GM18907 (cell line): ENCODE results near the gene SLC37A1.
"Not testable (repeated sequence)": the region's sequence is repeated elsewhere in the genome, so short reads cannot be mapped to it uniquely, and the experiment has no call there.

Source experiments
- ATAC-seq: cut with Tn5 transposase; IDR thresholded peaks from one replicate; pipeline ENCODE4 v1.9.1; 2021; ENCODE audit warnings: mild to moderate bottlenecking, moderate library complexity; ENCODE audit not compliant: unreplicated experiment

The SLC37A1 gene

GRCh38 chr21:42513151-42513984 is at the start of gene SLC37A1:
SLC37A1 (plus strand) TSS chr21:42513852; CDS start chr21:42518455, 4,603 bp downstream.
- ATAC-seq, result peak; percentile 46

DNA sequence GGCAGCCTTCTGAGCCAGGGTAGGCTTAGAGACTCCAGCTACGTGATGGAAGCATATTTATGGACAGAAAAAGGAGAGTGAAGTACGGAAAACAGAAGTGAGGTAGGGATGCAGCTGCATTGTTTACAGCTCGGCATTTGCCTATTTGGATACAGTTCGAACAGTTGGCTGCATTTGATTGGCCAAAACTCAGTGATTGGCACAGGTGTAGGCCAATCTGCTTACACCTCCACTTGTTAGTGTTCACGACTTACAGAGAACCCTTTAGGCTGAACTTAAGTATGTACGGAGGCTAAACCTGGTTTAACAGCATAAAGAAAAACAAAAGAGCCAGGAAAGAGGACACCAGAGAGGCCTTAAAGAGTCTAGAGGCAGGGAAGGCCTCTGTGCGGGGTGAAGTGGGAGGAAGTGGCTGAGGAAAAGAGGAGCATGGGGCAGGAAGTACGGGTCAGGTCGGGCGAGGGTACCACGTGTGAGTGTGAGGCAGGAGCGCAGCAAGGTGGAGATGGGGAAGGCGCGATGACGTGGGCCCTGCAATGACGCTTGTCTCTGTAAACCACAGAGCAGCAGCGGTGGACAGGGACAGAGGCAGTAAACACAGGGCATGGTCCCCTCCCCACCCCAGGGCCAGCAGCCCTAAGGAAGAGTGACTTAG is 49.7 kb upstream of the SLC37A1 start:
- ATAC-seq, result no peak

- ATAC-seq, result peak; percentile 30
Observed at GRCh38 chr21:42465008-42465802, 48.4 kb upstream of the SLC37A1 start.

- no peak for ATAC-seq
Observed at GRCh38 chr21:42465803-42466127, 47.9 kb upstream of the SLC37A1 start.

- no peak for ATAC-seq
Observed at GRCh38 chr21:42466700-42467099, 47.0 kb upstream of the SLC37A1 start.

GRCh38 chr21:42467140-42467983 is 46.3 kb upstream of the SLC37A1 start:
- no peak for ATAC-seq

- ATAC-seq, result no peak
Observed at GRCh38 chr21:42468491-42469131, 45.0 kb upstream of the SLC37A1 start.

DNA sequence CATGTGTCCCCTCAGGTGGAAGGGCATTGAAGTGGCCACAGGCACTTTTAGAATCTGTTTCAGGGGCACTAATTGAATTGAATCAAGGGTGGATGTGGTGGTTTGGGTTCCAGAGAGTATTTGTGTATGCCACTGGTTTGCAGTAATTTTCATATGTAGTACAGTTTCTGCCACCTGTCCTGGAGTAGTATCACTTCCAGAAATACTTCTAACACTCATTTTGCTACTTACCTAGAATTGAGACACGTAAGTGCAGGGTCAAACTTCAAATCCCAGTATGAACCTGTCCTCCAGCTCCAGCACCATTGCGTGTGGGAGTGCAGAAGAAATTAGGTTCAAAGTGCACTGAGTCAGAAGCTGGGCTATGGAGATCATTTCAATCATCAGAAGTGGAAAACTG is 44.4 kb upstream of the SLC37A1 start:
- no peak for ATAC-seq

DNA sequence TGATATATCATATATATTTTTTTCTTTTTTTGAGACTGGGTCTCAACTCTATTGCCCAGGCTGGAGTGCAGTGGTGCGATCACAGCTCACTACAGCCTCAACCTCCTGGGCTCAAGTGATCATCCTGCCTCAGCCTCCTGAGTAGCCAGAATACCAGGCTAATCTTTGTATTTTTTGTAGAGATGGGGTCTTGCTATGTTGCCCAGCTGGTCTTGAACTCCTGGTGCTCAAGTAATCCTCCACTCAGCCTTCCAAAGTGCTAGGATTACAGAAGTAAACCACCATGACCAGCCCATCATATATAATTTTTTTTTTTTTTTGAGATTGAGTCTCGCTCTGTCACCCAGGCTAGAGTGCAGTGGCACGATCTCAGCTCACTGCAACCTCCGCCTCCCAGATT is 43.9 kb upstream of the SLC37A1 start:
- ATAC-seq, result not testable (repeated sequence)

- ATAC-seq, result no peak
Observed at GRCh38 chr21:42471206-42471605, 42.4 kb upstream of the SLC37A1 start.

DNA sequence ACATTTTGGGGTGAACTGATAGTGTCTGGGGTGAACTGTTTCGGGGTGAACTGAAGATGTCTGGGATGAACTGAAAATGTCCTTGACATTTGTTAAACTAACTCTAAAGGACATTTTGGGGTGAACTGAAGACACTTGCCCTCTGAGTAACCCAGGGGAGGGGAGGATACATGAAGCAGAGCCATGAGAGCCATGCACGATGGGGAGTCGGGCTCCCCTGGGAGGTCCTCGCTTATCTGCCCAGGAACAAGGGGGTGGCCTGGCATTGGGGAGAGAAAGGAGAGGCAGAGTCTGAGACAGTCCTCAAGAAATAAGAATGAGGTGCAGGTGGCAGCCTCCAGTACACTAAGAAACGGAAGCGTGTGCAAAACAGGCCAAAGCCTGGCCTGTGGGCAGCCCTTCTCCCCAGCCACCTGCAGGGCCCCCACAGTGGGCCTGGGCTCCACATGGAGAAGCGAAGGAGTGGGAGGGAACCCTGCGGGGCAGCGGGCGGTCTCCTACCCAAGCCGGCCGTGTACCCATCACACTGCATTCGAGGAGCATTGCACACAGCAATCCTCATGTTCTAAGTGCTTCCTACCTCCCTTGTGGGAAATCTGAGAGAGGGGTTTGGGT is 41.8 kb upstream of the SLC37A1 start:
- no peak for ATAC-seq

- no peak for ATAC-seq
Observed at GRCh38 chr21:42472521-42472920, 41.1 kb upstream of the SLC37A1 start.

DNA sequence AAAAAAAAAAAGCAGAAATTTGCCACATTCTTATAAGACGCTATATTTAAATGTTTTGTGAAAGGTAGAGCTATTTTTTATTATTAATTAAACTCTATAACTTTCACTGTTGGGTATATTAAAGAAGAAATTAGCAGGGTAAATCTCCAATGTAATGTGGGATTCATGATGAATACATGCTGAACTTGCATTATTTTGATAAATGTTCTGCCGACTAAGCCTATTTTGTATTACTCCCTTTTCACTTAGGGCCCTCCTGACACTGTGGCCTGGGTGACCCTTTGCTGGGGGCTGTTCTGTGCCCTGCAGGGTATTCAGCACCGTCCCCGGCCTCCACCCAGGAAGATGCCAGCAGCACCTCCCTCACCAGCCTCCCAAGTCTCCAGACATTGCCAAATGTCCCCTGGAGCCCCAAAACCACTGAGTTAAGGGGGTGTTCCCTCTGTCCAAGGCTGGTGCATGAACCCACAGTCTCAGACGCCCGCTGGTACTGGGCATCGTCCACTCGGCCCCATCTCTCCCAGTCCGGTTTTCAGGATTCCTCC is 40.1 kb upstream of the SLC37A1 start:
- ATAC-seq, result no peak

GRCh38 chr21:42474043-42474831 is 39.4 kb upstream of the SLC37A1 start:
- ATAC-seq, result peak; percentile 48

- ATAC-seq, result no peak
Observed at GRCh38 chr21:42475036-42475435, 38.6 kb upstream of the SLC37A1 start.

DNA sequence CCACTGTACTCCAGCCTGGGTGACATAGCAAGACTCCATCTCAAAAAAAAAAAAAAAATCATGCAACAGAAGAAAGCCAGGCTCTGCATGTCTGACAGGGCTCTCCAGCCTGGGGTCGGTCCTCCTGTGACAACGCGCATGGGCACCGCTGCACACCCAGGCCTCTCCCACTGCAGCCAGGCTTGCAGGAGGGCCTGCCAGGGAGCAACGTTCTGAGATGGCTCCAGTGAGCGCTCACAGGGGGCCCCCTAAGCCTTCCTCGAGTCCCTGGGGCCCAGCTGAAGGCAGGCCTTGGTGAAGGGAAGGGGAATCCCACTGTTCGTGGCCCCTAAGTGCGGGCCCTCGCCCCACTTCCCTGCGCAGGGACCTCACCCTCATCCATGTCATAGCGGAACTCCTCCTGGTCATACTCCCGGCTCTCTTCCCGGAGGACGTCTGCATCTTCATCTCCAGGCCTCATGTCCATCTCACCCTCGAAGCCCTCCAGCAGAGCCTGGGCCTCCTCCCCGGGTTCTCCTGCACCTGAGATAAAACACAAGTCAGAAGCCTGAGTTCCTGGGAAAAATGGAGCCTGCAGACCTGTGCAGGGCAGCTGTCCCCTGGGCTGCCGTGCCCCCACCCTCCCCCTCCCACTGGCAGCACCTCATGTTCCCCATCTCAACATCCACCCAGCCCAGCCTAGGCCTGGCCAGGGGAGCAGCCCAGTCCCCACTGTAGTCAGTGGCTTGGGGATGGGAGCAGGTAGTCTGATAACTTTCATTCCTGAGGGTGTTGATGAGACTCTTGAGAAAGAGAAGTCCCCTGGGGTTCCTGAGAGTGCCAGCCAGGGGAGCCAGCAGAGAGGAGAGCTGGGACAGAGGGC is 37.9 kb upstream of the SLC37A1 start:
- no peak for ATAC-seq

- ATAC-seq, result no peak
Observed at GRCh38 chr21:42476388-42477331, 37.0 kb upstream of the SLC37A1 start.
